C4-2B (cell line): ENCODE data around the gene C10orf143.

Source experiments
- H3K27ac ChIP-seq: fragments of 450-650 bp; 2 replicates; pipeline ENCODE4 v1.5.1; 2017
- CTCF ChIP-seq: fragments of 450-650 bp; conservative IDR thresholded peaks from 2 replicates; pipeline ENCODE4 v1.5.1; 2017; ENCODE audit warnings: mild to moderate bottlenecking
- ZFX ChIP-seq: fragments of 450-650 bp; IDR thresholded peaks from 2 replicates; pipeline ENCODE4 v1.6.1; 2017

Gene C10orf143

GRCh38 chr10:130039141-130039540 is 71.5 kb downstream of the C10orf143 start:
- TF ChIP-seq CTCF (no peak), ZFX (no peak)
- H3K27ac ChIP-seq: no peak overlapping the region

DNA sequence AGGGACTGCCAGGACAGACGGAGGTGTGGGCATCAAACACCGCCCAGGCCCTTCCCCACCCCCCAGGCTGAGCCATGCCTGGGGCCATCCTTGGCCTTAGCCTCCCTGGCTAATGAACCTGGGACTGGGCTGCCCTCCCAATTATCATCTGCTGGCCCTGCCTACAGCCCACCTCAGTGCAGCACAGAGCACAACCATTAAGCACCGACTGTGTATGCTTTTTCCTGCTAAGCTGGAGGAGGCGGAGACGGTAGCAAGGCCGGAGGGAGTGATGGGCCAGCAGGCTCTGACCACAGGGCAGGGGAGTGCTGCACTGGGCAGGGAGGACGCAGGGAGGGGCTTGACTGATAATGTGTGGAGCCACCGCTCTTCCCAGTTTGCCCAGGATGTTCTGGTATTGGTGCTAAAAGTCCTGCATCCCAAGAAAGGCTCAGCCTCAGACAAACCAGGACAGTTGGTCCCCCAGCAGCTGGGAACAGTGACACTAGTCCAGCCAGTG is 72.0 kb downstream of the C10orf143 start:
- TF ChIP-seq ZFX (no peak), CTCF (no peak)
- no peak overlapping the region for H3K27ac ChIP-seq

DNA sequence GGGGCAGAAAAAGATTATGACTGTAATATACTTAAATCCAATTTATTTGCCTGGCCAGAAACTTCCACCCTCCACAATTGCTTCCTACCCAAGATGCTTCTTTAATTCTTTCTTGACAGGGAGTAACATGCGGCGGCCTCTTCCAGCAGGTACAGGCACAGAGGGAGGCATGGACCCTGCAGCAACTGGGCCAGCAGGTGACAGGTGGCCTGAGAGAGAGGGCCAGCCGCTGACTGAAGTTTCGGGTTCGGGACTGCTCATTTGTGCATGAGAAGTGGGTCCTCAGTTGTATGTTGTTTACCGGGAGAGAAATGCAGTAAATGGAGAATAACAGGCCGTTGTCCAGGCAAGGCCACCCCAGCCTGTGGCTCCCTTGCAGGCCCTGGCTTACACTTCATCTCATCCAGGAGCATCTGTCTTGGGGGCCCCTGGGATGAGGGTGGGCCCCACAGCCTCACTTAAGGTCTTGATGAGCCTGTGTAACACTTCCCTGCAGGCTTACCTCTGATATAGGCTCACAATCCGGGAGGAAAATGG is 72.5 kb downstream of the C10orf143 start:
- no peak overlapping the region for H3K27ac ChIP-seq
- no peak for TF ChIP-seq ZFX
- no peak for TF ChIP-seq CTCF

DNA sequence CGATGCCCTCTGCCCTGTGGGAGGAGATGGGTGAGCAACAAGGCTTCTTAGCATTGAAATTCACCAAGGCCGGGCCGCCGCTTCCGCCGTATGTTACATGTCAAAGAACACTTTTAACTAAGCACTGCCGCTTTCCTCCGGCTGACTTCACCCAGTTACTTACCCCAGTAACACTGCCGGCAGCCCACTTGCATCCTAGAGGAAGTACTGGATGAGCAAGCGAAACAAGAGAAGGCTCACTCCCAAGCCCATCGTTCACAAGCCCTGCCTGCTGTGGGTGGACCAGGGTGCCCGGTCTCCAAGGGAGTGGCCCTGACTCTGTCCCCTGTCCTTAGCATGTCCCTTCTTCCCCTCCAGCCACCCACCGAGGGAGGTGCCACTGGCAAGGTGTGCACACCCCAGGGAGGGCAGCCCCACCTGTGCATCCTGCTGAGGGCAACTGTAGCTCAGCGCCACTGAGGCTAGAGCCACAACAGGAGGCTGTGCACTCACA is 73.4 kb downstream of the C10orf143 start:
- H3K27ac ChIP-seq: no peak overlapping the region
- TF ChIP-seq ZFX (no peak), CTCF (no peak)

GRCh38 chr10:130036296-130037065 is 74.1 kb downstream of the C10orf143 start:
- H3K27ac ChIP-seq: no peak overlapping the region
- TF ChIP-seq ZFX (no peak), CTCF (no peak)

- H3K27ac ChIP-seq: no peak overlapping the region
- TF ChIP-seq CTCF (no peak), ZFX (no peak)
These were observed 81.4 kb downstream of the C10orf143 start for GRCh38 chr10:130029209-130029608.

DNA sequence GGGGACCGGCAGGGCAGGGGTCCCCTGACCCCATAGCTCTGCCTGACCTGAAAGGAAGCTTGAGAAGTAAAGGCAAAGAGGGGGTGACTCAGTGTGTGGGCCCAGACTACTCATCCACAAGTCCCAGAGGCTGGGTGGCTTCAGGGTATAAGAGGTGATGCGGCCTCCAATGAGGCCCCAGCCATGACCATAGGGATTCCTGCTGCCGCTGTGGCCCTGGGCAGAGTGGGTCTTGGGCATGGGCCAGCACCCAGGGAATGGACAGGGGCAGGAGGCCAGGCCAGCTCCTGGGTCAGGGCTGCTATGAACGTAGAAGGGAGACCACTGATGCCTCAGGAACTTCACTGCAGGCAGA is 82.2 kb downstream of the C10orf143 start:
- TF ChIP-seq ZFX (no peak), CTCF (no peak)
- no peak overlapping the region for H3K27ac ChIP-seq
